NCI-H1092 (cell line): Measurements from ENCODE around the gene TMEM139.
"Not testable (repeated sequence)": the region's sequence is repeated elsewhere in the genome, so short reads cannot be mapped to it uniquely, and the experiment has no call there.

Experiments used
- DNase-seq: peaks from one replicate; lab custom pipeline; 2025; lab: John Stamatoyannopoulos, UW

TMEM139 gene

GRCh38 chr7:143259765-143260164 lies 25.0 kb upstream of the TMEM139 start:
- no peak for DNase-seq

- DNase-seq: no peak
Observed at GRCh38 chr7:143261901-143262300, 22.9 kb upstream of the TMEM139 start.

- peak; percentile 72 for DNase-seq
Observed at GRCh38 chr7:143263266-143264195, 21.2 kb upstream of the TMEM139 start, which contains the start of gene GSTK1. GSTK1 (plus strand) TSS chr7:143263441; CDS start chr7:143263514, 73 bp downstream.

DNA sequence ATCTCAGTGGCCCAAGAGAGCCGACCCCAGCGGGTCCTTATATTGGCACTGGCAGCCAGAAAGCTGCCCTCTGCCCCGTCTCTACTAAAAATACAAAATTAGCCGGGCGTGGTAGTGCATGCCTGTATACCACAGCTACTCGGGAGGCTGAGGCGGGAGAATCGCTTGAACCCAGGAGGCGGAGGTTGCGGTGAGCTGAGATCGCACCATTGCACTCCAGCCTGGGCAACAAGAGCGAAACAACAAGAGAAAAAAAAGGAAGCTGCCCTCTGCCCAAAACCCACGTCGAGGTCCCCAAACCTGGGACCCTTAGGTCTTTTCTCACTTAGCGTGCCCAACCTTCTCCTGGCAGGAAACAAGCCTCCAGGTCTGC lies 20.6 kb upstream of the TMEM139 start:
- DNase-seq: not testable (repeated sequence)

DNA sequence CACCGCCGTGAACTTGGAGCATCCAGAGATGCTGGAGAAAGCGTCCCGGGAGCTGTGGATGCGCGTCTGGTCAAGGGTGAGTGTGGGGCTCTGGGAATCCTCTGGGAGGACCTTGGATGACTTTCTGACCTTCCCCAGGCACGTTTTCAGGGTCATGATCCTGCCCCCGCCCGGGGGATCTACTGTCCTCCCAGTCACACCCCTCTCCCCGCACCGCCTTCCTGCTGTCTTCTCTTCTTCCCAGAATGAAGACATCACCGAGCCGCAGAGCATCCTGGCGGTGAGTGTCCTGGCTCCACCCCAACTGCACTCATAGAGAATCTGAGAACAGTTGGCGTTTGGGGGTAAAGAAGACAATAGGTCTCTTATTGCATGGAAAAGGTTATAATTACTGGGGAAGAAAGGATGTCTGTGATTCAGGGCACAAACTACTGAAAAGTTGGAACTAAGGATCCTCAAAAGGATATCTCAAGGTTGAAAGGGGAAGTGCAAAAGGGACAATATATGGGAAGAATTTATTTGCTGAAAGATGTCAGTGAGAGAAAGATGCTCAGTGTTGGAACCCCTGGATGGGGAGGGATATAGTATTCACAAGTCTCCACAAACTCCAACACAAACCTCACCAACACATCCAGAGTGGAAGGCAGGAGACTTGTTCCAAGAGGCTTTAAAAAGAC lies 19.6 kb upstream of the TMEM139 start:
- DNase-seq: no peak

- no peak for DNase-seq
Observed at GRCh38 chr7:143269251-143269650, 15.5 kb upstream of the TMEM139 start.

- no peak for DNase-seq
Observed at GRCh38 chr7:143271240-143271639, 13.5 kb upstream of the TMEM139 start.

DNA sequence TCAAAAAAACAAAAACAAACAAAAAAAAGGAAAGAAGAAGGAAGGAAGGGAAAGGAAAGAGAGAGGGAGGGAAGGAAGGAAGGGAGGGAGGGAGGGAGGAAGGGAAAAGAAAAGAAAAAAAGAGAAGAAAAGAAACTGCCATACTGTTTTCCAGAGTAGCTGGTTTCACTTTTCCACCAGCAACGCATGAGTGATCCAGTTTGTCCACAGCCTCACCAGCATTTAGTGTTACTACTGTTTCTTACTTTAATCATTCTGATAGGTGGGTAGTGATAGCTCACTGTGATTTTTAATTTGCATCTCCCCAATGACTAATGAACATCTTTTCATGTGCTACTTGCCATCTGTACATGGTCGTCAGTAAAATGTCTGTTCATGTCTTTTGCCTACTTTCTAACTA lies 11.9 kb upstream of the TMEM139 start:
- DNase-seq: no peak

DNA sequence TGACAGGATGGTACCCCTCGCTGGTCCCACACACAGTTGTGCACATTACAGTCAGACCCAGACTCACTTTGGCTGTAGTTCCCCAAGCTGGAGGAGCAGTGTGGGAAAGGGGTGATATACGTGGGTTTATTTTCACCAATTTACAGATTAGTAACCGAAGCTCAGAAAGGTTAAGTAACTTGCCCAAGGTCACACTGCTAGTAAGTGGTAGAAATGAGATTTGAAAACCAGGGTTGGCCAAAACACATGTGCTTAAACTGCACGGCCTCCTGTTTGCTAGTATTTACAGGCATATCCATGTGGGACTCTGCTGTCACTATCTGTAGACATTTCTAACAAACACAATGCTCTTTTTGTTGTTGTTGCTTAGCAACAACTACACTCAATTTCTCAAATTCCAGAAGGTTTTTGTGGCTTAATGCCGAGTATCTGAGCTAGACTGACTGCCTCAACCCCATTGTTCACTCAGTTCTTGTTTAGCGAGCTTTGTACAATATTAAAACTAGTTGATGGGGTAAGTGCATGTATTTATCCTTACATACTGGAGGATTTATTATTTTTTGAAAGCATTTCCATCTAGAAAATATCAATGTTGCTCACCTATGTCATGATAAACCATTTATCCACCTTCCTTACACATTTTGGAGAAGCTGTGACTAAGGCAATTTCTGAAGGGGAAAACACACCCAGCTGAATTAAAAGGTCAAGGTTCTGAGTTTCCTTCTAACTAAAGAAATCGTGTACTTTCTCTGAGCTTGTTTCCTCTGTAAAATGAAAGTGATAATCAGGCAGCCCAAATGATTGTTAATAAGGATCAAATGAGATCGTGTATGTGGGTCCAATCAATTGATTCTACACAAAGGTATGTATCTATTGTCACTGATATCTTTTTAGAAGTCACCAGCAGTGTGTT lies 5.3 kb upstream of the TMEM139 start:
- no peak for DNase-seq

- DNase-seq: no peak
Observed at GRCh38 chr7:143280160-143280559, 4.6 kb upstream of the TMEM139 start.

GRCh38 chr7:143280566-143280965 lies 4.2 kb upstream of the TMEM139 start:
- no peak for DNase-seq

DNA sequence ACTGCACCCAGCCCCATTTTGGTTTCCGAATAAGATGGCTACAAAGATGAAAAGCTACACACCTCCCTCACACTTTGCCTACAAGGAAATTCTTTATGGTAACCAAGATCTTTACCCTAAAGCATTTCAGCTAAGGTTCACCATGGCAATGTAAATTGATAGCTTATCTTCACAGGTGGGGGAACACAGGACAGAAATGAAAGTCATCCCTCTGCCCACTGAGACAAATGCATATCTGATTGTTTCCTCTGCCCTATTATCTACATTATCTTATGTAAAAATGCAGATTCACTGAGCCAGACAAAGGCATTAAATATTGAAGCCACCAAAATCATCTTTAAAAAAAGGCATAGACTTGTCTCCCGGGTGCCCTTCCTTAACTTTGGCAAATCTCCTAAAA lies 3.2 kb upstream of the TMEM139 start:
- DNase-seq: no peak

DNA sequence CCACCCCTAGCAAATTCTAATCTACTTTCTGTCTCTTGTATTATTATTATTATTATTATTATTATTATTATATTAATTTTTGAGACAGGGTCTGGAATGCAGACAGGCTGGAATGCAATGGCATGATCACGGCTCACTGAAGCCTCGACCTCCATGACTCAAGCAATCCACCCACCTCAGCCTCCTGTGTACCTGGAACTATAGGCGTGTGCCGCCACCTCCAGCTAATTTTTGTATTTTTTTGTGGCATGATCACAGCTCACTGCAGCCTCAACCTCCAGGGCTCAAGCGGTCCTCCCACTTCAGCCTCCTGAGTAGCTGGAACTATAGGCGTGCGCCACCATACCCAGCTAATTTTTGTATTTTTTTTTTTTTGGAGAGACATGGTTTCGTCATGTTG lies 2.6 kb upstream of the TMEM139 start:
- DNase-seq: no peak

- DNase-seq: no peak
Observed at GRCh38 chr7:143283381-143283780, 1.4 kb upstream of the TMEM139 start.

- no peak for DNase-seq
Observed at GRCh38 chr7:143285470-143285778, 666 bp downstream of the TMEM139 start.

DNA sequence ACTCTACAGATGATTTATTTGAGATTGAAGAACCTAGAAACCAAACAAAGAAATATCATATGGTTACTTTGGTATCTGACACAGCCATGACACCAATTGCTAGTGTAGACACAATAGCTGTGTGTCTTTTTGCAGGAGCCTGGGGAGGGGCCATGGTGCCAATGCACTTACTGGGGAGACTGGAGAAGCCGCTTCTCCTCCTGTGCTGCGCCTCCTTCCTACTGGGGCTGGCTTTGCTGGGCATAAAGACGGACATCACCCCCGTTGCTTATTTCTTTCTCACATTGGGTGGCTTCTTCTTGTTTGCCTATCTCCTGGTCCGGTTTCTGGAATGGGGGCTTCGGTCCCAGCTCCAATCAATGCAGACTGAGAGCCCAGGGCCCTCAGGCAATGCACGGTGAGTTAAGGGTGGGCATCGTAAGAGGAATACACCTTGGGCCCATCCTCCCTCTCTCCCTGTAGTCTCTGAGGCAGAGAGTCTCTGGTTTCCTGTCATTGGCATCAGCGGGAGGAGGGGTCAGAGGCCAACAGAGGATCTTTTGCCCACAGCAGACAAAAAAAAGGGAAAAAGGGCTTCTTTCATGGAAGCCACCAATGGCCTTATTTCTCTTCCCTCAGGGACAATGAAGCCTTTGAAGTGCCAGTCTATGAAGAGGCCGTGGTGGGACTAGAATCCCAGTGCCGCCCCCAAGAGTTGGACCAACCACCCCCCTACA lies 1.2 kb downstream of the TMEM139 start:
- DNase-seq: no peak

- DNase-seq: no peak
Observed at GRCh38 chr7:143286522-143286890, 1.7 kb downstream of the TMEM139 start.

GRCh38 chr7:143287339-143287934 lies 2.7 kb downstream of the TMEM139 start:
- DNase-seq: no peak

DNA sequence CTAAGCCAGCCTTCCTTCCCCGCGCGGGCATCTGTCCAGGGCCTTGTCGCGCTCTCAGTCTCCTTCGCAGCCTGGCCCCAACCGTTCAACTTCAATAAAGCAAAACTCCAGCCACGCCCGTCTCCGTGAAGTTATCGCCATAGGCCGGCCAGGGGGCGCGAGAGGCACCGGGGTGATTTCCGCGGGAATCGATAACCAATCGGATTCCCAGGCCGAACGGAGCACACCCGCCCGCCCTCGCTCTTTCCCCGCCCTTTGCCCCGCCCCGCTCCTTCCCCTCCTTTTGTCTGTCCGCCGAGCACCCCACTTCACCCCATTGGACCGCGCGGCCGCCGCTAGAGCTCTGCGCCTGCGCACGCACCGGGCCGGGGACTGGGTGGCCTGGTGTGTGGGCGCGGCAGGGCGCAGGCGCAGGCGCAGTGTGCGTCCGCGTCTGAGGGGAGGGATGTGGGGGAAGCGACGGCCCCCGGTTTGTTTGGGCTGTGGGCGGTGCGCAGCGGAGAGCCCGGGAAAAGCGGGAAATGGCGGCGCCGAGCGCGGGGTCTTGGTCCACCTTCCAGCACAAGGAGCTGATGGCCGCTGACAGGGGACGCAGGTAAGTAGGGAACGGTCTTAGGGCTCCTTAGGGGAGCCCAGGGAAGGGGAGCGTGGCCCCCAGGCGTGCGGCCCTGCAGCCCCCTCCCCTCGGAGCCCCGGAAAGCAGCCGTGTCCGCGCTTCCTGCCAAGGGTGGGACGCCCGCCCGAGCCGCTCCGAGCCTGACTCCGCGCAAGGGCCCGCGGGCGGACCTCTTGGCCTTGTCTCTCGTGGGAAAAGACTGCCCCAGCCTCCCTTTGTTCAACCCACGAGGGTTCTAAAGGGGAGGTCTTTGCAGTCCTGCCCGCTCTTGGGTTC lies 3.4 kb downstream of the TMEM139 start, which contains the start of gene CASP2:
TSS of gene CASP2 (plus strand) at position 417 of the 892 bp plus-strand sequence. CDS start at position 522, 105 bp downstream.
- DNase-seq: peak; percentile 98

- no peak for DNase-seq
Observed at GRCh38 chr7:143288836-143289235, 4.1 kb downstream of the TMEM139 start.
